GM21528 (cell line): Measurements from ENCODE around the gene DCAF8.

Experiments
- ATAC-seq: cut with Tn5 transposase; IDR thresholded peaks from one replicate; pipeline ENCODE4 v1.9.1; 2021; ENCODE audit warnings: mild to moderate bottlenecking, moderate library complexity; ENCODE audit not compliant: unreplicated experiment, low FRiP score

The DCAF8 gene

DNA sequence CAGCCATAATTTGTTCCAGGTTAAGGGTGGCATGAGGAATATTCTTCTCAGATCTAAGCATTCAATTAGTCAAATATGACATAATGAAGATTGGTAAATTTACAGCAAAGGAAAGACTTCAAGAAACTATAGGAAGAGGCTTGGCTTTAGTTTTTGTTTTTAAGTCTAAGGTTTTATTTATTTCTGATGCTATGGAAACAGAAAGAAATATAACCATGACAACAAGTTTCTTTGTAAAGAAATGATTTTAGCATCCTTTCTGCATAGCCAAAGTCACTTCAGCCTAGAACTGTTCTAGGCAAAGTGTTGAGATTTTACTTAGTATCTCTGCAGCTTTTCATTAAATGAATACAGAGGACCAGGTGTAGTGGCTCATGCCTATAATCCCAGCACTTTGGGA lies 29.4 kb downstream of the DCAF8 start:
- no peak for ATAC-seq

DNA sequence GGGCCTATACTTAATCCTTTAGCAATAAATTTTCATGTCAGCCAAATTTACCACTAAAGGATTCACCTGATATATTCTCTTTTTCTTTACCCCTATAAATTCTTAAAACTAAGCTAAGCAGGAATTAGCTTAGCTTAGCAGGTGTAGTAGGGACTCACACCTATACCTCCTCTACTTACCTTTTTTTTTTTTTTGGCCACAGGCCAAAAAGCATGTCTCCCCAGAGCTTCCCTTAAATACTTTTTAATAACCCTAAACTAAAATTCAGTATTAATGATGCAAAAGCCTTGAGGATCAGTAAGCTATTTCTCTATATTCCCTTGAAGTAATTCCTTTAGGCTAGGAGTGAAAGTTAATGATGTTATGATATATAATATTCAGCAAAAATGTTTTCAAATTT lies 33.9 kb downstream of the DCAF8 start:
- no peak for ATAC-seq

DNA sequence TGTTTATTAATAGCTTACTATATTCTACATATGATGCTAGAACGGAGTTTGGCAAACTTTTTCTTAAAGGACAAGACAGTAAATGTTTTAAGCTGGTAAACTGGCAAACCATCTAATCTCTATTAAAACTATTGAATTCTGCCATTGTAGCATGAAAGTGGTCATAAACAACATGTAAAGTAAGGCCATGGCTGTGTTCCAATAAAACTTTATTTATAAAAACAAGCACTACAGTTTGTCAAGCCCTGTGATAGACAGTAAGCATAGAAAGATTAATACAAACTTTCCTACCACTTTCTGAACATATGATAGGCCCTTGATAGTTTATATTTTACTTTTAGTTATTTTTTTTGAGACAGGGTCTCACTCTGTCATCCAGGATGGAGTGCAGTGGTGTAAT lies 34.8 kb downstream of the DCAF8 start:
- ATAC-seq: no peak

DNA sequence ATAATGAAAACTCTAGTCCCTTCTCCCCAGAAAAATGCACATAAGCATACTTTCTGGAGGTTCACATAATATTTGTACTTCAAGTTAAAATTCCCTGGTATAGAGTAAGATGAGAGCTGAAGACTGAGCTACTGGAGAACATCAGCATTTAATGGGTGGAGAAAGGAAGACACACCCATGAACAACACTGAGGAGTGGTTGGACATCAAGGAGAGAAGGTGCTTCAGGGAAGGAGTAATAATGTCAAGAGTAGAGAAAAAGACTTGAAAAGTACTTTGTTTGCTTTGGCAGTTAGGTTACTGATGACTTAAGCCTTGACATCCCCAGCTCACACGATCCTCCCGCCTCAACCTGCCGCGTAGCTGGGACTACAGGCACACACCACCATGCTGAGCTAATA lies 35.3 kb downstream of the DCAF8 start:
- no peak for ATAC-seq

GRCh38 chr1:160226623-160227022 lies 35.7 kb downstream of the DCAF8 start:
- no peak for ATAC-seq

- ATAC-seq: no peak
These were observed 37.0 kb downstream of the DCAF8 start for GRCh38 chr1:160225345-160225744.

GRCh38 chr1:160224606-160225005 lies 37.7 kb downstream of the DCAF8 start:
- no peak for ATAC-seq

DNA sequence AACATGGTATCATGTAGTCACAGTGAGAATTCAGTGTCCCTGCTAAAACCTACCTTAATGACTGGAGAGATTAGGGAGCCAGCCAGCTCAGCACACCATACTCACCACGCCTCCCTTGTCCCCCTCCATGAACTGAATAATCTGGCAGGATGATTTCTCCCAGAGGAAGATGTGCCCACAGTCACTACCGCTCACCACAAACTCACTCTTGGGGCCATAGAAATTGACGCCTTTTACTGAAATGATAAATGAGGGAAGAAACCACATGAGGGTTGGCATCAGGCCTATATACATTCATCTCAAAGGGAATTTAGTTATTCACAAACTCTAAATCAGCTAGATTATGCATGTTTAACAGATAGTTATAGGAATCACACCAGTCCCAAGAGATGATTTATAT lies 39.8 kb downstream of the DCAF8 start:
- no peak for ATAC-seq

- no peak for ATAC-seq
These were observed 41.3 kb downstream of the DCAF8 start for GRCh38 chr1:160221089-160221488.

- no peak for ATAC-seq
These were observed 42.0 kb downstream of the DCAF8 start for GRCh38 chr1:160220301-160220700.

DNA sequence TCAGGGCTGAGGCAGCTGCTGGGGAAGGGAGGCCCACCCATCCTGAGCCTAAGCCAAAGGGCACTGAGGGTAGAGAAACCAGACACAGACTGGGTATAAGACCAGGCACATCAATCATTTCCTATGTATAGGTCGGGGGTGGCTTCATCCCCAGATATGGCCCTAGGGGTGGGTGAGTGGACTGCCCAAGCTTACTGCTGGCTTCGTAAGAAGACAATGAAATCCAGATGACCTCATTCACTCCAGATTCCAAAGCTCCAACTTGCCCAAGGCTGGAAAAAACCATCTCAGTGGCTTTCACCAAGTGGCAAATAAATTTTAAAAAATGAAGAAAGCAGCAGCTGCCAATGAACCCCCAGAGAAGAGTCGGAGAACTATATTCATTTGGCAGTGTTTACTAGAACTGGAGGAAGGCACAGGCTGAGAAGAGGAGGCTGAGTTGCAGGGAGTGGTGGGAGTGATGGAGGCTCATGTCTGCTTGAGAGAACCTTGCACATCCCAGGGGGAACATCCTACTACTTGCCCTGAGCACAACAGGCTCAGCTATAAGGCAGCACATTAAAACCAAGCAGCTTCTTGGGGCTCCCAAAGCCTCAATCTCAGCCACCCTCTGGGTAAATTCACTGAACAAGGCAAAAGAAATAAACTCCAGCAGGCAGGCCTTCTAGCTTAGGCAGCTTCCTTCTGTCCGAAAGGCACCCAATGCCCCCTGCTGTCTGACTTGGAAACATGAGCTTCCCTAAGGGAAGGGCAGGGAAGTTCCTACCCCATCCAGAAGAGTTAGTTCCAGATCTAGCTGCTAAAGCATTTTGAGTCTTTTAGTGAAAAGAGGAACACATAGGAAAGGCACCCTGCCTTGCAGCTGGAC lies 43.1 kb downstream of the DCAF8 start:
- no peak for ATAC-seq

GRCh38 chr1:160217481-160218051 lies 44.8 kb downstream of the DCAF8 start:
- ATAC-seq: no peak

GRCh38 chr1:160216301-160216700 lies 46.0 kb downstream of the DCAF8 start:
- no peak for ATAC-seq

DNA sequence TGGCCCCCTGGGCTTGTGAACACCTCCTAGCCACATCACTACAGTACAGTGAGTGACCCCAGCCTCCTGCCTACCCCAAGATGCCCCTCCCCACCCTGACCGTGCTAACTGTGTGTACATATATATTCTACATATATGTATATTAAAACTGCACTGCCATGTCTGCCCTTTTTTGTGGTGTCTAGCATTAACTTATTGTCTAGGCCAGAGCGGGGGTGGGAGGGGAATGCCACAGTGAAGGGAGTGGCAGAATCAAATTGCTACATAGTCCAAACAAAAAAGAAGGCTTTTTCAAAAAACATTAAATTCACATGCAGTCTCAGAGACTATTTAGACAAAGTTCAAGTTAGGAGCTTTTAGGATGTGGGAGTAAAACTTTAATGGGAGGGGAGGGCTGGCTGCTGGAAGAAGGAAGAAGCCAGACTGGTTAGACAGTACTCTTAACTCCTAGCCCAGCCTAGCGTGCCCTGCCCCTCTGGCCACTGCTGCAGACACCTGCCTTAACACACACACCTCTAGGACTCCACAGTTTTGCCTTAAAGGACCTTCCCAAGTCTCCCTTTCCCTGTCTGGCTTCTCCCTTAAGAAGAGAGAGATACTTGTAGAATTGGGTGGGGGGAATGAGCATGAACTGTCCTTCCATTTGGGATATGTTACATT lies 47.7 kb downstream of the DCAF8 start:
- no peak for ATAC-seq

- ATAC-seq: no peak
These were observed 51.1 kb downstream of the DCAF8 start for GRCh38 chr1:160211046-160211790.

- no peak for ATAC-seq
These were observed 51.8 kb downstream of the DCAF8 start for GRCh38 chr1:160210561-160210960.

GRCh38 chr1:160209321-160210046 lies 52.9 kb downstream of the DCAF8 start:
- no peak for ATAC-seq

DNA sequence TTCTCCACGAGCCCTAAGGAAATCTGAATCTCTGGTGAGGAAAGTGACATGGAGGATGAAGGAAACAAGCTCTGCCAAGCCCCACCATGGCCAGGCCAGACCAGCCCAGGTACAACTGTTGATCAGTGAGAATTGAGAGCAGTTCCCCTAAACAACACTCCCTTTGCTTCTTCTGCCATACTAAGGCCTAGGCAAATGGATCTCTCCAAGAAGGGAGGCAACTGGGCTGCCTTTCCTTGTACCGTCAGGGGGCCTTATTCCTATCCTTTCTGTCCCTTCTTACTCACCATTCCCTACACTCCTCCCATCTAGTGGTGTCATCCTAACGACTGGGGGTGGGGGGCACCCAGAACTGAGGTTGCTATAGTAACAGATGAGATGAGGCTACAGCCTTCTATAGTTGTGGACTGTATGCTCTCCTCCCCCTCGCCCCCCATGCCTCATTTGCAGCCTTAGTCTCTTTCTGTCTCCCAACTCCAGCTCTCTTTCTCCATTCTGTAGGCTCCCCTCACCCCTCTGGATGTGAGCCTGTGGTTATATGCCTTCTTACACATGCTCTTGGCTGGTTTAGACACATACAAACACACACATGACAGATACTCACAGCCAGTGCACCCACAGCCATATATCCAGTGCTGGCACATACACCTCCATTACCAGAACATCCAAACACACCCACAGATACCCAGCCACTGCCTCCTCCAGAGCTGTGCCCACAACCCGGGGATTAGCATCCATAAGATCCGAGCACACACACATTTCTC lies 53.6 kb downstream of the DCAF8 start:
- no peak for ATAC-seq

DNA sequence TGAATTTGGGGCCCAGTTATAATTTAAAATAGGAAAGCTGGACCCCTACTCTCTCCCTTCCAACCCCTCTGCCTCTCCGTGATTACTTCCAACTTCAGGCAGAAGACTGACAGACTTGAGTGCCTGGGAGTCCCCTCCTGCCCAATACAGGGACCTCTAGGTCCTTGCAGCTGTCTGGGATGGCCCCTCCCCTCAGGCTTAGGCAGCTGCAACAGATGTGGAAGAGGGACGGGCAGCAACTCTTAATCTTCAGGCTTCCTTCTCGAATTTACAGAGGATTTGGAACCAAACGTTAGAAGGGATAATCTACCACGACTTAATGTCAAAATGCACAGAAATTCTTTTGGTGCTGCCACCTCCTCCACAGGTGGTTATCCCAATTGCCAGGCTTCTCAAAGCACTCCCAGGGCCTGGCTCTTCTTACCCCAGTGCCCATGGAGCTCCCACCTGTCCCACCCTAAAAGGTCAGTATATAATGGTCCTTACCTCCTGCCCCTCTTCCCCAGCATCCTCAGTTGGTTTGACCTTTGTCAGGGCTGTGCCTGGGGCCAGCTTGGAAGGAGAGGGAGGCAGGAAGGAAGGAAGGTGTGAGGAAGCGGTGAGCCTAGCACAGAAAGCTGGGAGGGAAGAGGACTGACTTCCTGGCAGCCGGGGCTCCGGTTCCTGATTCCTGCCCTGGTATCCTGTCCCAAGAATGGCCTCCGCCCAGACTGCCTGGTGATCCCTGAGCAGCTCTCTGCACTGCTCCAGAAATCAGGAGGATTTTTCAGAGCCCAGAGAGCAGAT lies 54.4 kb downstream of the DCAF8 start:
- ATAC-seq: no peak
